GM12878 (cell line): ENCODE results near the gene ANKFY1.

Experiments
- BRCA1 ChIP-seq: IDR thresholded peaks from 2 replicates; pipeline ENCODE4 v1.6.1; 2011; ENCODE audit warnings: low read depth, low read length, improper control_type of control experiment
- POLR2A ChIP-seq: IDR thresholded peaks from 2 replicates; pipeline ENCODE4 v1.6.1; 2011; ENCODE audit warnings: low read depth, mild to moderate bottlenecking, low read length
- RAD21 ChIP-seq: IDR thresholded peaks from 2 replicates; pipeline ENCODE4 v1.6.1; 2011; ENCODE audit warnings: mild to moderate bottlenecking, low read depth, low read length, moderate library complexity; ENCODE audit not compliant: insufficient read depth
- ZNF274 ChIP-seq: IDR thresholded peaks from one replicate; pipeline ENCODE4 v1.8.0; 2011; ENCODE audit not compliant: insufficient read length, insufficient read depth
- TF ChIP-seq, protein P1 (sequence below), 3 experiments: IDR thresholded peaks in 2 of 3; conservative IDR thresholded peaks in 1 of 3; 2 replicates each; pipeline ENCODE4 v1.5.1; 2011; ENCODE audit warnings: low read depth in 3 of 3, low read length in 3 of 3, mild to moderate bottlenecking in 3 of 3, control low read depth in 2 of 3, moderate library complexity in 2 of 3, inconsistent platforms in 1 of 3, mixed read lengths in 1 of 3; ENCODE audit not compliant: control insufficient read depth in 2 of 3, insufficient read depth in 1 of 3; ENCODE audit errors: extremely low read depth in 1 of 3
- TF ChIP-seq, protein P2 (sequence below): IDR thresholded peaks from 2 replicates; pipeline ENCODE4 v1.6.1; 2012; ENCODE audit warnings: low read length, inconsistent platforms

DNA sequence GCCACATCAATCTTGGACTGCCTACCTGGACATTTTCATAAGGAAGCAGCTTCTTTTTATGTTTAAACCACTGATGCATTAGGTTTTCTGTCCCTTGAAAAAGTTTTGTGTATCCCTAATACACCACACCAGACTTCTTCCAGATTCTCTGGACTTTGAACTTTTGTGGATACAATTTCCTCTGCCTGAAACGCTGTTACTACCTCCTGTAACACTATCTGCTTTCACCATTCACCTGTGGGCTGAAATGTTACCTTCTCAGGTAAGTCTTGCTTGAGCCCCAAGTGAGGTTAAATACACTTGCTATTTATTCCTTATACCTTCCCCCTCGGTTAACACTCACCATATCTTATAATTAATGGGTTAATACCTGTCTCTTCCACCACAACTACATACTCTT is 123.7 kb downstream of the ANKFY1 start:
- TF ChIP-seq BRCA1 (no peak), POLR2A (no peak), ZNF274 (no peak), RAD21 (no peak)
- TF ChIP-seq, protein P1, sequence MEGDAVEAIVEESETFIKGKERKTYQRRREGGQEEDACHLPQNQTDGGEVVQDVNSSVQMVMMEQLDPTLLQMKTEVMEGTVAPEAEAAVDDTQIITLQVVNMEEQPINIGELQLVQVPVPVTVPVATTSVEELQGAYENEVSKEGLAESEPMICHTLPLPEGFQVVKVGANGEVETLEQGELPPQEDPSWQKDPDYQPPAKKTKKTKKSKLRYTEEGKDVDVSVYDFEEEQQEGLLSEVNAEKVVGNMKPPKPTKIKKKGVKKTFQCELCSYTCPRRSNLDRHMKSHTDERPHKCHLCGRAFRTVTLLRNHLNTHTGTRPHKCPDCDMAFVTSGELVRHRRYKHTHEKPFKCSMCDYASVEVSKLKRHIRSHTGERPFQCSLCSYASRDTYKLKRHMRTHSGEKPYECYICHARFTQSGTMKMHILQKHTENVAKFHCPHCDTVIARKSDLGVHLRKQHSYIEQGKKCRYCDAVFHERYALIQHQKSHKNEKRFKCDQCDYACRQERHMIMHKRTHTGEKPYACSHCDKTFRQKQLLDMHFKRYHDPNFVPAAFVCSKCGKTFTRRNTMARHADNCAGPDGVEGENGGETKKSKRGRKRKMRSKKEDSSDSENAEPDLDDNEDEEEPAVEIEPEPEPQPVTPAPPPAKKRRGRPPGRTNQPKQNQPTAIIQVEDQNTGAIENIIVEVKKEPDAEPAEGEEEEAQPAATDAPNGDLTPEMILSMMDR (IDR thresholded peaks at IDR 0.05 in 2 of 3, conservative IDR thresholded peaks at IDR 0.05 in 1 of 3; ENCODE audit: control insufficient read depth in 2 of 3, extremely low read depth in 1 of 3, insufficient read depth in 1 of 3, low read depth in 3 of 3, low read length in 3 of 3), result no peak
- TF ChIP-seq, protein P2, sequence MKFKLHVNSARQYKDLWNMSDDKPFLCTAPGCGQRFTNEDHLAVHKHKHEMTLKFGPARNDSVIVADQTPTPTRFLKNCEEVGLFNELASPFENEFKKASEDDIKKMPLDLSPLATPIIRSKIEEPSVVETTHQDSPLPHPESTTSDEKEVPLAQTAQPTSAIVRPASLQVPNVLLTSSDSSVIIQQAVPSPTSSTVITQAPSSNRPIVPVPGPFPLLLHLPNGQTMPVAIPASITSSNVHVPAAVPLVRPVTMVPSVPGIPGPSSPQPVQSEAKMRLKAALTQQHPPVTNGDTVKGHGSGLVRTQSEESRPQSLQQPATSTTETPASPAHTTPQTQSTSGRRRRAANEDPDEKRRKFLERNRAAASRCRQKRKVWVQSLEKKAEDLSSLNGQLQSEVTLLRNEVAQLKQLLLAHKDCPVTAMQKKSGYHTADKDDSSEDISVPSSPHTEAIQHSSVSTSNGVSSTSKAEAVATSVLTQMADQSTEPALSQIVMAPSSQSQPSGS, result no peak
